SH-SY5Y (cell line): ENCODE data around the gene HOXB7.

Experiments
- GATA2 ChIP-seq: IDR thresholded peaks from 2 replicates; pipeline ENCODE4 v1.6.1; 2011; ENCODE audit warnings: mild to moderate bottlenecking, low read depth, low read length
- GATA3 ChIP-seq: IDR thresholded peaks from 2 replicates; pipeline ENCODE4 v1.6.1; 2011; ENCODE audit warnings: low read depth, mild to moderate bottlenecking, low read length, moderate library complexity

HOXB7 gene

DNA sequence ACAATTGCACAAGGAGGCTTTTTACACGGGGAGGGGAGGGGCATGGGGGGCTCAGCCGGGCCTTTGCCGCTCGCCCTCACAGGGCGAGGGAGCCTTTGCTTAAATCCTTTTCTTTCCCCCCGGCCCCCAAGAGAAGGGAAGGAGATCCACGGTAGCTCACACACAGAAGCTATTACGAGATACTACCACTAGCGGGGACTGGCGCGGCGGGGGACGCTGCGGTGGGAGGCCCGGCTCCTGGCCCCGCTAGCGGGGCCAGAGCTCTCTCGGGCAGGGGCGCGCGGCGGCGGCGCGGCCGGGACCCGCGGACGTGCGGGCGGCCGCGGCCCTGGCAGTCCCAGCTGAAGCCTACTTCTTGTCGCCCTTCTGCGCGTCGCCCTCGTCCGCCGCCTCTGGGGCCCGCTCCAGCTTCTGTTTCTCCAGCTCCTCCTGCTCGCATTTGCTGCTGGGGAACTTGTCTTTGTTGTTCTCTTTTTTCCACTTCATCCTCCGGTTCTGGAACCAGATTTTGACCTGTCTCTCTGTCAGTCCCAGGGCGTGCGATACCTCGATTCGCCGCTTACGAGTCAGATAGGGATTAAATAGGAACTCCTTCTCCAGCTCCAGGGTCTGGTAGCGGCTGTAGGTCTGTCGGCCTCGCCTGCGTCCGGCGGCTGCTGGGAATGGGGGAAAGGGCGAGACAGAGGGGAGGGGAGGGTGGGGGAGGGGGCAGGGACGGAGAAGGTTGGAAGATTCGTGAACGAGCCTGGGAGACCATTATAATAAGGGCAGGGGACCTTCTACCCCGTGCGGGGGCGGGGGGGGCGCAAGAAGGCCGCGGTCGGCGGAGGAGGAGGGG lies 2.3 kb upstream of the HOXB7 start:
- no peak for TF ChIP-seq GATA2
- TF ChIP-seq GATA3 = no peak

DNA sequence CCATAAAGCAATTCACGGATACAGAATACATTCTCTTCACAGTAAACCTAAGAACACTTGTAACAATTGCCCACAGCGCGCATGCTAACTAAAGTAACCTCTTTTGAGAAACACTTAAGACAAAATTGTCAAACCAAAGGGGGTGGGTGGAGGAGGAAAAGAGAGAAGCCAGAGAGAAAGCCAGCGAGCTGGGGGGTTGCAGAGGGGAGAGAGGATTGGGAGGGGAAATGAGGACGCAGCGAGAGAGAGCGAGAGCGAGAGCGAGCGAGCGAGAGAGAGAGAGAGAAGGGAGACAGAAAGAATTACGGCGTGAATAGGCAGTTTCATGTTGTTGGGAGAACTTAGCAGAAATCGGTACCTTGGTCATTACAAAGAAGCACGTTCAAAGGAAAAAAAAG lies 1.6 kb upstream of the HOXB7 start:
- no peak for TF ChIP-seq GATA3
- no peak for TF ChIP-seq GATA2

DNA sequence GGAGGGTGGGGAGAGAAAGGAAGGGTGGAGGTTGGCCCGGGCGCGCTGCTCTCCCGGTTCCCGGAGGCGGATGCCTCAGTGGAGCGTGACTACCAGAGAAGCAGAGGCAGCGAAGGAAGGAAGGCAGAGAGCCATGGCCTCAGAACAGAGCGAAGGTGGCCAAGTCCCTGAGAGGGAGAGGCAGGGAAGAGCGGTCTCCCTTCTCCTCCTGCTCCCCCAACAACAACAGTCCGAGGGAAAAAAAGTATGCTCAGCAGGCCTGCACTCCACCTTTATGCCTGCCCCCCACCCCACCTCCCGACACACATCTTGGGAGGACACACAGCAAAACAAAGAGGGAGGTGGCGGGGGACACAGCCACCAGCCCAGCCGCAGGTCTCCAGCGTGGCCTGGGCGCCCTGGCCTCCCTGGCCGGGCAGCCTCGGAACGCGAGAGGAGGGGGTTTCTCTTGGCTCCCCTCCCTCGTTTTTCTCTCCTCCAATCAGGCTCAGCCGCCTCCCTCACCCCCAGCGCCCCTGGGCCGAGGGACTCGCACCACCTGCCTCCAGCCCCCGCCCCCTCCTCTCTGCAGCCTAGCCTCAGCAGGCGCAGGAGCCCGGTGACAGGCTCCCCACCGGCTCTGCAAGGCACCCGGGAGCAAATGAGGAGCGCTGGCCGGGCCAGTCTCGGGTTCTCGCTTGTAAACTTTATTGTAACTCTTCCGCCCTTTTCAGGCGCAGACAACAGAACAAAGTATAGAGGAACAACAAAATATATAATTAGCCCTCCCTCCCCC lies 1.1 kb upstream of the HOXB7 start:
- no peak for TF ChIP-seq GATA3
- TF ChIP-seq GATA2 = no peak

DNA sequence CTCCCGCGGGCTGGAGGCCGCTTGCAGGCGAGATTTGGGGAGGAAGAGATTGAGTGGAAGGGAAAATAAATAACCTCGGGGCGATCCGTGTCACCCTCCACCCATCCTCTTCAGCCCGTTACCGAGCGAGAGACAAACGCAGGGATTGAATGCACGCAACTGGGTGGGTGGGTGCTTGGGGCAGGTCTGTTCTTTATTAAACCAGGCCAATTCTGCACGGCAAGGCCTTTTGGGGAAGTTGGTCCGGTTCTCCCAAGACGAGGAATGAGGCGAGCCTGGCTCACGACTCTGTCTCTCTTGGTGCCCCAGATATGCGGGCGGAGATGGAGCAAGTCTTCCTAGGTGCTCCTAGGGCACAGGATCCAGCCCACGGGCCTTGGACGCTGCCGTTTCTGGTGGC lies 396 bp upstream of the HOXB7 start:
- TF ChIP-seq GATA2 (no peak), GATA3 (no peak)

DNA sequence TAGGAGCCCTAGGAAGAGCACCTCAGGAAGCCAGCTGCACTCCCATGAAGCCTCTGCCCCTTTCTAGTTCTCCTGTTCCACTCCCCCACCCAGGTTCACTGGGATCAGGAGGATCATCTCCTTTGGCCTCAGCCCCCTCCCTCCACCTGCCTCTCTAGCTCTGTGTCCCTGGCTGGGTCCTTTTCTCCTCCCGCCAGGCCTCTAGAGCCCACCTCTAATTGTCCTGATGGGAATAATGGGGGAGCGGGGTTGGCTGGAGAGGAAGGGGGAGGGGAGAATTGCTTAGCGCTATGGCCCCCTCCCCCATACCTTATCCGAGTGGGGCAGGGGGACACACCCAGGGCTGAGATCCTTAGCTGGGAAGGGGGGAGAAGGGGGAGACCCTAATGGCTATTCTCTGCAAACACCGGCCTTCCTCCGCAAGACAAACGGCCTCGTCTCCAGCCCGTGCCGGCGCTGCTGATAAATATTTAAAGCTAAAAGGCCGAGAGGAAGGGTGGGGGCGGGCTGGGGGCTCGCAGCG lies 997 bp downstream of the HOXB7 start:
- TF ChIP-seq GATA3 (no peak), GATA2 (no peak)

DNA sequence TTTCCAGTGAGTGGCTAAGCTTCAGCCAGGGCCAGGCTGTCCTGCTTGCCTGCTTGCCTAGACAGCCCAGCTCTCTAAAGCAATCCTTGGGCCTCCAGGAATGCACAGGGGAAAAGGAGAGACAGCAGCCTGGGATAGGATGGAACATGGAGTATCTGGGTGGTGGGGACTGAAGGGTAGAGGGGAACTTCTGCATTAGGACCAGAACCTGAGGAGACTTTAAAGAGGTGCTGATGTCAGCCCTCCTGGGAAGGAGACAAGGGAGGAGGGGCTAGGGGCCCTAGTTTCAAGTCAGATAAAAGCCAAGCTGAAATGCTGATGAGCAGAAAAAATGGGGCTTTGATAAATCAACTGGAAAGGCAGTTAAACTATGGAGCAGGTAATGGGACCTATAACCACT lies 1.8 kb downstream of the HOXB7 start:
- no peak for TF ChIP-seq GATA2

DNA sequence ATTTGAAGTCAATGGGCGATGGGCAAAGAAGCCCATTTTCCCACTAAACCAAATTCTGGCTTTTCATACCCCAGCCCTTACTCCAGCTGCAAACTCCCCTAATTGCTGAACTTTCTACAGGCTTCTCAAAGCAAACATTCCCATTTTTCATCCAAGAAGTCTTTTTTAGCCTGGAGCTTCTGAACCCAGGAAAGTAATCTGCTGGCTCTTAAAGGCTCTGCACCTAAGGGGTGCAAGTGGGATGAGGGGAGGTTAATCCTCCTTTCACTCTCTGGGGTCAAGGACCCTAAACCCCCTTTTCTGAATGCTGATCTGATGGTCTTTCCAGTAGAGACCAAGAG lies 2.4 kb downstream of the HOXB7 start:
- TF ChIP-seq GATA3 (no peak), GATA2 (no peak)

DNA sequence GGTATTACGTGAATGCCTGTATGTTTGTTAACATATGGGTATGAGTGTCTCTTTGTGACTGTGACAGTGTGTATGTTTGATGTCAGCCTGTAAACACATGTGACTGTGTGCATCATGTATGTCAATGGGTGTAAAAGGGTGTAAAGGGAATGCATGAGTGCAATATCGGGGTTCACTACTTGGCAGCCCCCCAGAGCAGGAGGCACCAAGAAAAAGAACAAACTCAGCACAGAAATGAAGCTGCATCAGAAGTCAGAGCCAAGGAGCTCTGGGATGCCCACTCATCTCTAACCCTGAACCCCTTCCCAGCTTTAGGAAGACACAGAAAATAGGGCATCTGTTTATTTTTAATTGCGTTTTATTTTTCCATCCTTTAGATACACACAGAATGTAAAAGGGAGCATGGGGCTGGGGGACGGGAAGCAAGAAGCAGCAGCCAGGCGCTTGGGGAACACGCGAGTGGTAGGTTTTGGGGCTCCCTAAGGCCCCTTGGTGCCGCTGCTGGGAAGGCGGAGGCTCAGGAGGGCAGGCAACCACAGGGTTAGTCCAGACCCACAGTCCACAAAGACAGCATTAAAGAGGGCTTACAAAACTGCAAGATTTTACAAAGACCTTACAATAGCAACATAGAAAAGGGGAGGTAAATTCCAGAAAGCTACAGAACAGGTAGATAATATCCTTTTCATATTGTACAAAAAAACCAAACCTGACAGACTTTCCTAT lies 3.8 kb downstream of the HOXB7 start:
- TF ChIP-seq GATA2 = no peak
- no peak for TF ChIP-seq GATA3

DNA sequence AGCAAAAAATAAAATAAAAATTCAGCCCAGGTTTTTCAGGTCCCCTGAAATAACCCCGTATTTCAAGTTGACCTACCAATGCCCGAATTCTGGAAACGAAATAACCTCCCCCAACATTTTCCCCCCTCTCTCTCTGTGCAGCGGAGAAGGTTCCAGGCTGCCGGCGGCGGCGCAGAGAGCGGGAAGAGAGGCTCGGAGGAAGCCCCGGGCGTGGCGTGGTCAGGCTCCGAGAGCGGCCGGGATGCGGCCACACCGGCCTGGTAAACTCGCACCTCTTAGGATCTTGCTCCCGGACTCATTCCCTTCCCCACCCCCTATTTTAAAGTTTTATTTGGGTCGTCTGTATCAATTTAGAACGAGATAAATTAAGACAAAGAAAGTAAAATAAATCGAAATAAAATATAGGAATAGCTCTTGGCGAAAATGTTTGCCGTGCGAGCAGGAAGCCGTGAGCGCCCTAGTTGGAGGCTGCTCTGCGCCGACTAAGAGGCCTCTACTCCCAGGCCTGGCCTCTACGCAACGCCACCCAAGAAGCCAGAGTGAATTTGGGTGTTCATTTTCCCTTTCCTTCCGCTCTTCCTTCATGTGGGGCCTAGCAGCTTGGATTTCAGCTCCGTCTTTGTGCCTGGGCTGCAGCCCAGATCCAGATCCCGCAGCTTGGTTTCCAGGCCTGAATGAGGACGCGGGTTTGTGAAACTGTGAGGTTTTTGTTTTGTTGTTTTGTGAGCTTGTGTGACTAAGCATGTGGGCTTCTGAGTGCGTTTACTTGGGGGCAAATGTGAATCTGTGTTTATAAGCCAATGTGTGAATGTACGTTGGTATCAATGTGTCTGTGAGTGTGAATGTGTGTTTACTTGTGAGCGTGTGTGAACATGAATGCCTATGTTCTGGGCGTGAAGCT lies 4.6 kb downstream of the HOXB7 start:
- TF ChIP-seq GATA2 (no peak), GATA3 (no peak)

DNA sequence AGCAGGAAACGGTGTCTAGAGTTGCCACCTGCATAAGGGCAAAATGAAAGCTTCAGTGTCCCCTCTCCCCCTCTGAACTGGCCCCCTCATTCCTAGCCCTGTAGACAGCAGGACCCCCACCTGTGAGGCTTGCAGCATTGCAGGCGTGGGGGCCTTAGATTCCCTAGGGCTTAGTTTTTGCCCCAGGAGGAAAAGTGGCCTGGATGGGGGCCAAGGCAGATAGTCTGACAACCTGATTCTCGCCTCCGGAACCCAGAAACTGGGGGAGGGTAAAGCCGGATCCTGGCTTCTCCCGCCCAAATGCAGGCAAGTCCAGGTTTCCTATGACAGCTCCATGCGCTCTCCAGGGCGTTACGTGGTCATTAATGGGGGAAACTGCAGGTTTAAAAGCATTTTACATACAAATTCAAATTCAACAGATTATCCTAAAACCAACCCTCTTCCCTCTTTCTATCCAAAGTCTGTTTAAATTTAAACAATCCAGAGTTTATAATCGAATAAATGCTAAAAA lies 5.4 kb downstream of the HOXB7 start:
- TF ChIP-seq GATA3 (no peak), GATA2 (no peak)

DNA sequence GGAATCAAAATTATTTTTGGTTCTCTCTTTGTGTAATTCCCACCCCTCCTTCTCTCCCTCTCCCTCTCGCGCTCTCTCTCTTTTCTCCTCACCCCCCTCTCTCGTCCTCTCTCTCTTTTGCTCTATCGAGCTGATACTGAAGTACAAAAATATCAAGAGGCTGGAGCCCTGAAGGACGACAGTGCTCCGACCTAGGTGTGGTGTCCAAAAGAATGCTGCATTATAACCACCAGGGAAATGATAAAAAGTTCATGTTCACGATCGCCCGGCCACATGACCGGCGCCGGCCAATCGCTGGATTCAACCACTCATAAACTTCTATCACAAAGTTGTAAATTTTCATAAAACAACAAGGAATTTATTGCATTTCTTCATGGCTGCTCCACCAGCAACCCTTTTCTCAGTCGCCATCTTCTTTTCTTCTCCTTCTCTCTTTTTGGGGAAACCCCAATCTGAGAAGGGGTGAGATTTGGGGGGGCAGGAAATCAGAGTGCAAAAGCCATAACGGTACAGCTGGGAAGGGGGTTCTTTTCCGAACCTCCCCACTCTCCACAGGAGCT lies 6.0 kb downstream of the HOXB7 start, which contains the start of gene HOXB6:
HOXB6 (minus strand) TSS at position 217 of the 560 bp plus-strand sequence. CDS start 6,836 bp downstream, outside the sequence.
- TF ChIP-seq GATA2 (no peak), GATA3 (no peak)

DNA sequence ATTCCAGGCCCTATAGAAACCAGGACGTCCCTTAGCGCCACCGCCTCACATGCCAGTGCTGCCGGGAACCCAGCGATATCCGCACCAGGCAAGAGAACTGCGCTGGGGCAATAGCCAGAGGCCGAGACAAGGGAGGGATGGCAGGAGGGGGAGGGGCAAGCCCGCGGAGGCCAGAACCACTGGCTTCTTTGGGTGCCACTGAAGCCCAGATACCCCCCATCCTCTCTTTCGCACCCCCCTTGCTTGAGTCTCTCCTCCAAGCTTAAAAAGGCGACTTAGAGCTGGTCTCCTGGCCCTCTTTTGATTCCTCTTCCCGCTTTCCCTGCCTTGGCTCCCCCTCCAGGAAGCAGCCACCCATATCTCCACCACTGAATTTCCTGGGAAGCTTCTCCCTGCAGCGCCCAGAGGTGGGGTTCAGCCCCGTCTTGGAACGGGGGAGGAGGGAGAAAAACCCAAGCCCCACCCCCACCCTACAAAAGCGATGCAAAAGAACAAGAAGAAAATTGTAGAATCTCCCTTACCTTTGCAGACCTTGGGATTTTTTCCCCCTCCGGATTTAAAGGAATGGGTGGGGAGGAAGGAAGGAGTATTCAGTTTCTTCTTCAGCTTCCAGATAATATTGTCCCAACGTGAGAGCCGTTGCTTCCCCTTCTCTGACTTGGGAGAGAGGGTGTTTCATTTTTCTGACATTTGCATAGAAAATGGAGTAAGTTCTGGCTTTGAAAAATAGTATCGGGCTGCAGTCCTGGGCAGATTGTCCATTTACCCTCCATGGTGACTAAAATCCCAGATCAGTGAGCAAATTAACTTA lies 6.7 kb downstream of the HOXB7 start:
- TF ChIP-seq GATA2 (no peak), GATA3 (no peak)
